Tibial artery (tissue), 4 donors: ENCODE measurements around the gene TRAP1.

ENCODE experiments used
- DNase-seq, 2 donors: peaks; one replicate each; pipeline ENCODE4 v3.0.0-alpha.2; 2019
- H3K27ac ChIP-seq, 2 donors: fragments of 200-600 bp; sonication (generic) in 1 of 2; 1 replicate in 1 of 2; 2 replicates in 1 of 2; pipeline ENCODE4 v1.5.1; 2018 to 2019; ENCODE audit warnings: mild to moderate bottlenecking in 1 of 2
- H3K27me3 ChIP-seq, 2 donors: fragments of 200-600 bp; sonication (generic) in 1 of 2; one replicate each; pipeline versions ENCODE4 v1.5.1 to v1.6.0; 2016 to 2019
- H3K36me3 ChIP-seq, 3 donors: fragments of 200-600 bp; sonication (generic) in 2 of 3; one replicate each; pipeline ENCODE4 v1.5.1; 2016 to 2019; ENCODE audit warnings: mild to moderate bottlenecking in 2 of 3
- H3K4me1 ChIP-seq, 4 donors: fragments of 200-600 bp; sonication (generic) in 2 of 4; 1 replicate in 3 of 4; 2 replicates in 1 of 4; pipeline ENCODE4 v1.5.1; 2016 to 2019
- H3K4me3 ChIP-seq, 2 donors: fragments of 200-600 bp; sonication (generic) in 1 of 2; 1 replicate in 1 of 2; 2 replicates in 1 of 2; pipeline ENCODE4 v1.5.1; 2018 to 2019; ENCODE audit warnings: mild to moderate bottlenecking in 2 of 2
- H3K9me3 ChIP-seq, 3 donors: fragments of 200-600 bp; sonication (generic) in 1 of 3; one replicate each; pipeline ENCODE4 v1.5.1; 2016 to 2019
- intact Hi-C: fragments of 100-400 bp; cut with DNase I; formaldehyde crosslinking; loops from one replicate; pipeline ENCODE4 v1.15.0; 2023; ENCODE audit warnings: low total_unique reads
- TF ChIP-seq, protein P1 (sequence below), 2 experiments: fragments of 200-600 bp in 1 of 2; fragments of 450-650 bp in 1 of 2; IDR thresholded peaks; one replicate each; pipeline ENCODE4 v1.5.1; 2017 to 2019; ENCODE audit warnings: antibody characterized with exemption in 2 of 2, mild to moderate bottlenecking in 1 of 2, moderate library complexity in 1 of 2

Gene TRAP1

DNA sequence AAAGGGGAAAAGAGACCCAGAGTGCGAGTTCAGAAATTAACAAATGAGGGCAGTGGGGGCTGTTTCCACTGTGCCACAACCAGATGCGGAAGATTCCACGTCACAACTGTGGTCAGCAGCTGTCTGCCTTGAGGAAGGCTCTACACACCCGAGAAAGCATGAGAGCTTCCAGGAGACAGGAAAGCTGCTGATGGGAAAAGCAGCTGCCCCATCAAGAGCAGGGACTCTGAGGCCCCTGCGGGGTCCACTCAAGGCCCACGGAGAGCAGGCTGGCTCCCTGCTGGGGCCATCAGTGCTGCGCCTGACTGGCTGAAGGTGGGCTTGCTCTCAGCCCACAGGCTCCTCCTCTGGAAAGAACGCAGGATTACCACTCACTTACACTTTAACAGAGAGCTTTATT, 14.8 kb upstream of the TRAP1 start:
- Histone ChIP-seq H3K4me1 (no peaks in the 10 kb centered on the region), H3K9me3 (no peaks in the 10 kb centered on the region), H3K27ac (no peak overlapping the region), H3K36me3 (peaks cover 93 to 98% (median 97%) of the 10 kb centered on the region in 3 donors), H3K27me3 (no peaks in the 10 kb centered on the region), H3K4me3 (no peak overlapping the region)
- TF ChIP-seq, protein P1, sequence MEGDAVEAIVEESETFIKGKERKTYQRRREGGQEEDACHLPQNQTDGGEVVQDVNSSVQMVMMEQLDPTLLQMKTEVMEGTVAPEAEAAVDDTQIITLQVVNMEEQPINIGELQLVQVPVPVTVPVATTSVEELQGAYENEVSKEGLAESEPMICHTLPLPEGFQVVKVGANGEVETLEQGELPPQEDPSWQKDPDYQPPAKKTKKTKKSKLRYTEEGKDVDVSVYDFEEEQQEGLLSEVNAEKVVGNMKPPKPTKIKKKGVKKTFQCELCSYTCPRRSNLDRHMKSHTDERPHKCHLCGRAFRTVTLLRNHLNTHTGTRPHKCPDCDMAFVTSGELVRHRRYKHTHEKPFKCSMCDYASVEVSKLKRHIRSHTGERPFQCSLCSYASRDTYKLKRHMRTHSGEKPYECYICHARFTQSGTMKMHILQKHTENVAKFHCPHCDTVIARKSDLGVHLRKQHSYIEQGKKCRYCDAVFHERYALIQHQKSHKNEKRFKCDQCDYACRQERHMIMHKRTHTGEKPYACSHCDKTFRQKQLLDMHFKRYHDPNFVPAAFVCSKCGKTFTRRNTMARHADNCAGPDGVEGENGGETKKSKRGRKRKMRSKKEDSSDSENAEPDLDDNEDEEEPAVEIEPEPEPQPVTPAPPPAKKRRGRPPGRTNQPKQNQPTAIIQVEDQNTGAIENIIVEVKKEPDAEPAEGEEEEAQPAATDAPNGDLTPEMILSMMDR (IDR thresholded peaks at IDR 0.05), result no peak
- peak in 1 of 2 donors; percentile 42 for DNase-seq
- intact Hi-C loops, result no loop called here

DNA sequence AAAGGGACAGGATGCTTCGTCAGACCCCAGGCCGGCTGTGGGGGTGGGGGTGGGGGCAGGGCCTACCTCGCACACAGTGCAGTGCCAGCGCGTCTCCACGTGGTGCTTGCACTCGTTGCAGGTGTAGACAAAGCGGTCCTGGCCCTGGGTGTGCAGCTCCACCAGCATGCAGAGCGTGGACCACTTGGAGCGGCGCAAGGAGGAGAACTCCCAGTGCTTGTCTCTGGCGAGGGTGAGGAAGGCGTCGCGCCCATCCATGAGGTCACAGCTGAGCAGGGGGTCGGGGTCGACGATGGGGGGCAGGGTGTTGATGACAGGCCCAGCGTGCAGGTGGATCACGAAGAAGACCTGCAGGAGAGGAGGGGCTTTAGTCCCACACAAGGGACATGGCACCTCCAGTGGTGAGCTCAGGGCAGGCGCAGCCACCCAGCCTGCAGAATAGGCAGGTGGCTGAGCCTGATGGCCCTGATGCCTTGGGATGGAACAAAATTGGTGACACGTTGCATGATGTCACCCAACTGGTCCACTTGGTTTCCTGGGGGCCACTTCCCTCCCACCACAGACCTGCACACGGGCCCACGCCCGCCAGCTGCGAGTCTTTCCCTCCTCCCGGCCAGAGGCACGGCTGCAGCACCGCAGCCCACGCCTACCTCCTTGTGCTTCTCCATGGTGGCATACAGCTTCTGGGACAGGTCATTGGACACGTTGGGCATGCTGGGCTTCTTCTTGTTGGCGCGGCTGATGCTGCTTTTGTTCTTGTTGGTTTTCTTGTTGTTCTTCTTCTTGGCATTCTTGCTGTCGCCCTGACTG, 14.0 kb upstream of the TRAP1 start:
- H3K27me3 ChIP-seq, result no peaks in the 10 kb centered on the region
- H3K27ac ChIP-seq, result no peak overlapping the region
- intact Hi-C loops, result no loop called here
- TF ChIP-seq, protein P1 (IDR thresholded peaks at IDR 0.05), result no peak
- no peaks in the 10 kb centered on the region for H3K4me1 ChIP-seq
- H3K9me3 ChIP-seq, result no peaks in the 10 kb centered on the region
- H3K4me3 ChIP-seq, result no peak overlapping the region
- peak in 1 of 2 donors; percentile 55 for DNase-seq
- H3K36me3 ChIP-seq, result peaks cover 90 to 98% (median 93%) of the 10 kb centered on the region in 3 donors

DNA sequence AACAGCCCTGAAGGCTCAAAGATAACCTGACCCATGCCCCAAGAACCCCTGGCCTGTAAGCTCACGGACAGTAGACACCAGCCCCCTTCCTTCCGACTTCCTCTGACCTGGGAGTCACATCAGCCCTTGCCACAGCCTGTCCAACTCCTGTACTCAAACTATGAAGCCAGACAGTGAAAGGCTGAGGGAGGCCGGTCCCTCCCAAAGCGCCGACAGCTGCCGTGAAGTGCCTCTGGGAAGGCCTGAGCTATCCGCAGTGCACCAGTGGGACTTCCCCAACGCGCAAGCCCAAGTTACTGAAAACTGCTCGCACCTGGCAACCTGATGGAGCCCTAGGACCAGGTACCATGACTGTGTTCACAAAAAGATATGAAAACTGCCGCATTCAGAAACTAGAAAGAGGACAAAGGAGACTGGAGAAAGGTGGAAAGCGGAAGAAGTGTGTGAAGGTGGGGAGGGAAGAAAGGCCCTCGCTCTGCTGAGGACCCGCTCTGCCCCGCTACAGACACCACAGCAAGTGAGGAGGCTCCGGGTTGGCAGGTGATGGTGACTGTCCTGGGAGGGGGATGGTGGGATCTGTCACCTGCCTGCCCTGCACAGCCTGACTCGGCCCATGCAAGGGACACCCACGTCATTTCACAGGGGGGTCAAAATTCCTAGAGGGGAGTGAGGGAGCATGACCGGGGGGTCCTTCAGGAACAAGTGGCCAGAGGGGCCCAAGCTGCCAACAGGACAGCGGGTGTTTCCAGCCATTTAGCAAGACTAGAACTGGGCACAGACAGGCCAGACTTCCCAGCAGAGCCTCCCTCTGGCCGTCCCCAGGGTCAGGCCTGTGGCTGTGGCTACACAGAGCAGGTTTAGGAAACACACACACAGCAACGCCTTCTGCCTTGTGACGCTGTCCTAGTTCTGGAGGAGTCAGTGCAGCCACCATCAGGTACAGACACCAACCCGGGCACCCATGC, 13.1 kb upstream of the TRAP1 start:
- Histone ChIP-seq H3K4me3 (no peak overlapping the region), H3K27ac (no peak overlapping the region), H3K36me3 (peaks cover 81 to 96% (median 85%) of the 10 kb centered on the region in 3 donors), H3K27me3 (no peaks in the 10 kb centered on the region), H3K4me1 (no peaks in the 10 kb centered on the region), H3K9me3 (no peaks in the 10 kb centered on the region)
- intact Hi-C loops, result no loop called here
- TF ChIP-seq, protein P1 (IDR thresholded peaks at IDR 0.05), result no peak
- DNase-seq, result no peak

DNA sequence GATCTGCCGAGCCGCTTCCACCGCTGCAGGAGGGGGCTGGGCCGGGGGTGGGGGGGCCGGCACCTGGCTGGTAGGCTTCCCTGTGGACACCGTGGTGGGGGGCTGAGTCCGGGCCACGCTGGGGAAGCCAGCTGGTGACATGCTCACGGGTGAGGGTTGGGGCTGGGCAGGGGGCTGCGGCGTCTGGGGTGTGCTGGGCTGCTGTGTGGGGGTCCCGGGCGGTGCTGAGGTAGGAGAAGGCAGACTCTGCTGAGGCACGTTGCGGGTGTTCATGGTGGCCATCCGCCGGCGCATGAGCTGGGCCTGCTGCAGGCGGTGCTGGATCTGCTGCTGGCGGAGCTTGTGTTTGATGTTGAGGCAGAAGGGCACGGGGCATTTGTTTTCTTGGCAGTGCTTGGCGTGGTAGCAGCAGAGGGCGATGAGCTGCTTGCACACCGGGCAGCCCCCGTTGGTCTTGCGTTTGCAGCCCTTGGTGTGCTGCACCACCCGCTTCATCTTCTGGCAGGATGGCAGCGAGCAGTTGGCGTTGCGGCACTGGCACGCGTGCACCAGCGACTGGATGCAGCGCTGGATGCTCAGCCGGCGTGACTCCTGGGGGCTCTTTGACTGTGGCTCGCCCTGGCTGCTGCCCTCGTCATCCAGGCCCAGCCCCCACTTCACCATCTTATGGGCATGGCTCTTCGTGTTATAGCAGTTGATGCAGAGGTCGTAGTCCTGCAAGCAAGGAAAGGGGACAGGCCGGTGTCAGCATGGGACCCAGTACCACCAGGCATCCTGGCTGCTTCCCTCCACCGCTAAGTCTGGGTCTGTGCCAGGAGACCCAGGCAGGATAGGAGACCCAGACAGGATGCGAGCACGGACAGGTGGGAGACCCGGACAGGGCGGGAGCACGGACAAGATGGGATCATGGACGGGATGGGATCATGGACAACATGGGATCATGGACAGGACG, 12.1 kb upstream of the TRAP1 start:
- Histone ChIP-seq H3K9me3 (no peaks in the 10 kb centered on the region), H3K36me3 (peaks cover 71 to 85% (median 74%) of the 10 kb centered on the region in 3 donors), H3K4me1 (no peaks in the 10 kb centered on the region), H3K27me3 (no peaks in the 10 kb centered on the region), H3K27ac (no peak overlapping the region), H3K4me3 (no peak overlapping the region)
- intact Hi-C loops, result loop anchor here (1.0 kb wide), 1 partner anchor 38 kb away; no protein-coding TSS in a partner anchor
- TF ChIP-seq, protein P1 (IDR thresholded peaks at IDR 0.05), result no peak
- no peak for DNase-seq
